Liver (tissue), 9 donors: ENCODE data around the gene DBI. TPM values are rescaled to one million over a fixed set of nuclear protein-coding genes. Genes with fewer than 3 reads are reported as not detected.

Experiments
- DNase-seq: peaks from one replicate; pipeline ENCODE4 v3.0.0-alpha.2; 2017; ENCODE audit warnings: low spot score
- H3K27ac ChIP-seq, 2 donors: one replicate each; pipeline ENCODE4 v1.7.0; 2013; ENCODE audit warnings: inconsistent platforms in 2 of 2, low read length in 2 of 2, control low read depth in 1 of 2, low read depth in 1 of 2, mild to moderate bottlenecking in 1 of 2
- H3K27me3 ChIP-seq, 4 donors: one replicate each; pipeline versions ENCODE4 v1.6.1 to v1.7.0; 2013; ENCODE audit warnings: low read length in 3 of 4, inconsistent platforms in 1 of 4, mild to moderate bottlenecking in 1 of 4, moderate library complexity in 1 of 4; ENCODE audit not compliant: control insufficient read depth in 4 of 4, insufficient read depth in 4 of 4
- H3K36me3 ChIP-seq, 4 donors: one replicate each; pipeline versions ENCODE4 v1.6.1 to v1.7.0; 2013; ENCODE audit warnings: low read length in 3 of 4, mild to moderate bottlenecking in 3 of 4, low read depth in 1 of 4, moderate library complexity in 1 of 4; ENCODE audit not compliant: control insufficient read depth in 4 of 4, insufficient read depth in 3 of 4
- H3K4me1 ChIP-seq, 4 donors: one replicate each; pipeline versions ENCODE4 v1.6.1 to v1.7.0; 2013; ENCODE audit warnings: low read length in 3 of 4, mild to moderate bottlenecking in 3 of 4, moderate library complexity in 1 of 4; ENCODE audit not compliant: control insufficient read depth in 4 of 4, insufficient read depth in 4 of 4
- H3K4me3 ChIP-seq, 3 donors: one replicate each; pipeline versions ENCODE4 v1.6.1 to v1.7.0; 2013; ENCODE audit warnings: low read length in 3 of 3, control low read depth in 1 of 3, low read depth in 1 of 3, mild to moderate bottlenecking in 1 of 3
- H3K9ac ChIP-seq, 2 donors: one replicate each; pipeline ENCODE4 v1.7.0; 2013; ENCODE audit warnings: low read length in 2 of 2, mild to moderate bottlenecking in 2 of 2, moderate library complexity in 2 of 2, control low read depth in 1 of 2, low read depth in 1 of 2
- H3K9me3 ChIP-seq, 4 donors: one replicate each; pipeline versions ENCODE4 v1.6.1 to v1.7.0; 2013; ENCODE audit warnings: low read length in 3 of 4; ENCODE audit not compliant: control insufficient read depth in 4 of 4
- ATF3 ChIP-seq: IDR thresholded peaks from 2 replicates; pipeline ENCODE4 v1.6.1; 2016; ENCODE audit warnings: antibody characterized with exemption
- EGR1 ChIP-seq, 2 donors: IDR thresholded peaks; 2 replicates each; pipeline ENCODE4 v1.6.1; 2016 to 2018; ENCODE audit warnings: antibody characterized with exemption in 2 of 2, low read depth in 2 of 2
- FOXA1 ChIP-seq: IDR thresholded peaks from 2 replicates; pipeline ENCODE4 v1.6.1; 2016; ENCODE audit warnings: antibody characterized with exemption
- FOXA2 ChIP-seq: IDR thresholded peaks from 2 replicates; pipeline ENCODE4 v1.6.1; 2016; ENCODE audit warnings: antibody characterized with exemption
- GABPA ChIP-seq, 2 donors: IDR thresholded peaks in 1 of 2; conservative IDR thresholded peaks in 1 of 2; 2 replicates each; pipeline ENCODE4 v1.6.1; 2016; ENCODE audit warnings: antibody characterized with exemption in 2 of 2, mild to moderate bottlenecking in 1 of 2, moderate library complexity in 1 of 2
- HNF4A ChIP-seq, 2 donors: conservative IDR thresholded peaks; 2 replicates each; pipeline ENCODE4 v1.6.1; 2016; ENCODE audit warnings: antibody characterized with exemption in 2 of 2, mild to moderate bottlenecking in 2 of 2
- HNF4G ChIP-seq: IDR thresholded peaks from 2 replicates; pipeline ENCODE4 v1.6.1; 2016; ENCODE audit warnings: antibody characterized with exemption
- JUND ChIP-seq, 2 donors: IDR thresholded peaks; 2 replicates each; pipeline ENCODE4 v1.6.1; 2016; ENCODE audit warnings: antibody characterized with exemption in 2 of 2
- NR2F2 ChIP-seq: IDR thresholded peaks from 2 replicates; pipeline ENCODE4 v1.6.1; 2016; ENCODE audit warnings: antibody characterized with exemption
- RAD21 ChIP-seq, 2 donors: IDR thresholded peaks; 2 replicates each; pipeline ENCODE4 v1.6.1; 2016; ENCODE audit warnings: antibody characterized with exemption in 2 of 2, mild to moderate bottlenecking in 2 of 2
- RXRA ChIP-seq, 2 donors: IDR thresholded peaks; 2 replicates each; pipeline ENCODE4 v1.6.1; 2017 to 2018; ENCODE audit warnings: antibody characterized with exemption in 2 of 2, mild to moderate bottlenecking in 1 of 2
- SP1 ChIP-seq: IDR thresholded peaks from 2 replicates; pipeline ENCODE4 v1.6.1; 2018; ENCODE audit warnings: antibody characterized with exemption, mild to moderate bottlenecking
- TAF1 ChIP-seq: conservative IDR thresholded peaks from 2 replicates; pipeline ENCODE4 v1.6.1; 2016; ENCODE audit warnings: antibody characterized with exemption, mild to moderate bottlenecking
- YY1 ChIP-seq: IDR thresholded peaks from 2 replicates; pipeline ENCODE4 v1.6.1; 2016; ENCODE audit warnings: antibody characterized with exemption, mild to moderate bottlenecking
- ZBTB33 ChIP-seq: IDR thresholded peaks from 2 replicates; pipeline ENCODE4 v1.6.1; 2016; ENCODE audit warnings: antibody characterized with exemption
- WGBS: extraction: QIAGEN DNeasy Blood & Tissue Kit; methylation state at CpG from one replicate; pipeline ENCODE4 v1.1.7; 2013; 5-methylcytosine and 5-hydroxymethylcytosine counted together
- polyA plus RNA-seq, 2 donors: library from polyadenylated mRNA; stranded (reverse) in 1 of 2; unstranded in 1 of 2; fragments of 200-250 nt in 1 of 2; fragments of >200 nt in 1 of 2; fragmentation: Nextera tagmentation in 1 of 2; extraction: Ambion mirVana in 1 of 2; gene quantifications; one replicate each; pipeline versions ENCODE4 v1.2.1 to v1.2.3, GENCODE V29; 2013 to 2015
- total RNA-seq, 2 donors: library from RNA; depleted of rRNA; stranded (reverse); fragments of >200 nt; gene quantifications; one replicate each; pipeline ENCODE4 v1.2.3, GENCODE V29; 2014
- TF ChIP-seq, protein P1 (sequence below): fragments of 150-350 bp; IDR thresholded peaks from 2 replicates; pipeline ENCODE4 v1.5.1; 2017; ENCODE audit warnings: improper control_type of control experiment, low read depth, low read length; ENCODE audit not compliant: missing input control
- TF ChIP-seq, protein P2 (sequence below): IDR thresholded peaks from 2 replicates; pipeline ENCODE4 v1.6.1; 2016; ENCODE audit warnings: antibody characterized with exemption
- donor health status: healthy.
- donor health status: healthy.
- donor health status: healthy.
- donor health status: healthy.
- donor health status: healthy.

DBI gene
- total and polyA plus RNA-seq, 4 donors: 134 to 900 (median 356) TPM

GRCh38 chr2:119369845-119370244, 3.1 kb downstream of the DBI start:
- peaks cover 15 to 47% (median 45%) of the 10 kb centered on the region in 4 donors for H3K36me3 ChIP-seq

DNA sequence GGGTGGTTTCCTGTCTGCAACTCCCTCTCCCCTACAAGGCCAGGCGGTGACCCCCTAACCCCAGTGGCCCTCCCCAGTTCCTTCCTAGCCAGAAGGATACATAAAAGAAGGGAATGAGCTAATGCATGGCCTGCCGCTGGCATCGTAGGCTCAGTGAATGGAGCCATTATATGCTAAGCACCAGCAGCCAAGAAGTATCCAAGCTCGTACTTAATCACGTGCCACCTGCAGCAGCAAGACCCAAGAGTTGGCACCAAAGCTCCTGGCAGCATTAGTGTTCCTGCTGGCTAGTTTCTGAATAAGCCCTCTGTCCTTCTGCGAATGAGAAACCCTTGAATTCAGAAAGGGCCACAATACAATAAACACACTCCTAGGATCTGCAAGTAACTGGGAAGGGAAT, 4.3 kb downstream of the DBI start:
- H3K27ac ChIP-seq: no peak overlapping the region
- TF ChIP-seq TAF1 (no peak), JUND (IDR thresholded peaks at IDR 0.05) (no peak), HNF4G (no peak), EGR1 (IDR thresholded peaks at IDR 0.05; ENCODE audit: low read depth in 2 of 2) (no peak), NR2F2 (no peak), FOXA1 (no peak), HNF4A (conservative IDR thresholded peaks at IDR 0.05) (no peak), SP1 (no peak), ATF3 (no peak), FOXA2 (no peak)
- TF ChIP-seq, protein P1, sequence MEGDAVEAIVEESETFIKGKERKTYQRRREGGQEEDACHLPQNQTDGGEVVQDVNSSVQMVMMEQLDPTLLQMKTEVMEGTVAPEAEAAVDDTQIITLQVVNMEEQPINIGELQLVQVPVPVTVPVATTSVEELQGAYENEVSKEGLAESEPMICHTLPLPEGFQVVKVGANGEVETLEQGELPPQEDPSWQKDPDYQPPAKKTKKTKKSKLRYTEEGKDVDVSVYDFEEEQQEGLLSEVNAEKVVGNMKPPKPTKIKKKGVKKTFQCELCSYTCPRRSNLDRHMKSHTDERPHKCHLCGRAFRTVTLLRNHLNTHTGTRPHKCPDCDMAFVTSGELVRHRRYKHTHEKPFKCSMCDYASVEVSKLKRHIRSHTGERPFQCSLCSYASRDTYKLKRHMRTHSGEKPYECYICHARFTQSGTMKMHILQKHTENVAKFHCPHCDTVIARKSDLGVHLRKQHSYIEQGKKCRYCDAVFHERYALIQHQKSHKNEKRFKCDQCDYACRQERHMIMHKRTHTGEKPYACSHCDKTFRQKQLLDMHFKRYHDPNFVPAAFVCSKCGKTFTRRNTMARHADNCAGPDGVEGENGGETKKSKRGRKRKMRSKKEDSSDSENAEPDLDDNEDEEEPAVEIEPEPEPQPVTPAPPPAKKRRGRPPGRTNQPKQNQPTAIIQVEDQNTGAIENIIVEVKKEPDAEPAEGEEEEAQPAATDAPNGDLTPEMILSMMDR: no peak
- TF ChIP-seq, protein P2, sequence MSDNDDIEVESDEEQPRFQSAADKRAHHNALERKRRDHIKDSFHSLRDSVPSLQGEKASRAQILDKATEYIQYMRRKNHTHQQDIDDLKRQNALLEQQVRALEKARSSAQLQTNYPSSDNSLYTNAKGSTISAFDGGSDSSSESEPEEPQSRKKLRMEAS: no peak
- H3K36me3 ChIP-seq: peaks cover 15 to 47% (median 45%) of the 10 kb centered on the region in 4 donors
- H3K9ac ChIP-seq: no peak overlapping the region
- no peak overlapping the region for H3K4me3 ChIP-seq
- DNase-seq: no peak
- WGBS: 94% methylated on average over 6 of the region's 6 CpGs
- H3K9me3 ChIP-seq: no peaks in the 10 kb centered on the region
- no peaks in the 10 kb centered on the region for H3K27me3 ChIP-seq
- peaks cover 5 to 28% (median 19%) of the 10 kb centered on the region in 4 donors for H3K4me1 ChIP-seq

More at GRCh38 chr2:119369845-119370244, 3.1 kb downstream of the DBI start:
- H3K27ac ChIP-seq: no peak overlapping the region
- peaks cover 7 to 40% (median 30%) of the 10 kb centered on the region in 4 donors for H3K4me1 ChIP-seq
- no peak for TF ChIP-seq EGR1 (IDR thresholded peaks at IDR 0.05; ENCODE audit: low read depth in 2 of 2)
- TF ChIP-seq FOXA1: no peak
- TF ChIP-seq ZBTB33: no peak
- no peak for TF ChIP-seq NR2F2
- TF ChIP-seq HNF4G: no peak
- no peak for TF ChIP-seq FOXA2
- no peak for TF ChIP-seq RXRA (IDR thresholded peaks at IDR 0.05)
- TF ChIP-seq, protein P1: no peak
- TF ChIP-seq GABPA (IDR thresholded peaks at IDR 0.05 in 1 of 2, conservative IDR thresholded peaks at IDR 0.05 in 1 of 2): no peak
- no peak for TF ChIP-seq HNF4A (conservative IDR thresholded peaks at IDR 0.05)
- TF ChIP-seq JUND (IDR thresholded peaks at IDR 0.05): no peak
- TF ChIP-seq, protein P2: no peak
- TF ChIP-seq ATF3: no peak
- no peak for TF ChIP-seq YY1
- no peak for TF ChIP-seq RAD21 (IDR thresholded peaks at IDR 0.05)
- TF ChIP-seq SP1: no peak
- H3K27me3 ChIP-seq: no peaks in the 10 kb centered on the region
- no peak overlapping the region for H3K4me3 ChIP-seq
- 94% methylated on average over 6 of the region's 6 CpGs for WGBS
- no peak overlapping the region for H3K9ac ChIP-seq
- no peaks in the 10 kb centered on the region for H3K9me3 ChIP-seq
- no peak for DNase-seq
